ENCODE results near the gene HAUS1.
"Not testable (repeated sequence)": the region's sequence is repeated elsewhere in the genome, so short reads cannot be mapped to it uniquely, and the experiment has no call there.

HAUS1 gene

GRCh38 chr18:46104128-46104911 lies at the start of gene HAUS1:
HAUS1 (plus strand) TSS chr18:46104385; CDS start chr18:46104412, 27 bp downstream.
- DNase-seq: peak; percentile 71

GRCh38 chr18:46054956-46055837 lies 49.0 kb upstream of the HAUS1 start:
- no peak for DNase-seq

GRCh38 chr18:46055838-46056230 lies 48.4 kb upstream of the HAUS1 start:
- no peak for DNase-seq

- no peak for DNase-seq
Observed at GRCh38 chr18:46060359-46060841, 43.8 kb upstream of the HAUS1 start.

GRCh38 chr18:46061387-46061786 lies 42.8 kb upstream of the HAUS1 start:
- no peak for DNase-seq

- no peak for DNase-seq
Observed at GRCh38 chr18:46061796-46062195, 42.4 kb upstream of the HAUS1 start.

- DNase-seq: no peak
Observed at GRCh38 chr18:46062781-46063180, 41.4 kb upstream of the HAUS1 start.

- no peak for DNase-seq
Observed at GRCh38 chr18:46067438-46068007, 36.7 kb upstream of the HAUS1 start.

- DNase-seq: no peak
Observed at GRCh38 chr18:46068763-46069162, 35.4 kb upstream of the HAUS1 start.

GRCh38 chr18:46069524-46069923 lies 34.7 kb upstream of the HAUS1 start:
- DNase-seq: no peak

- DNase-seq: no peak
Observed at GRCh38 chr18:46070232-46070631, 34.0 kb upstream of the HAUS1 start.

GRCh38 chr18:46070815-46071652 lies 33.2 kb upstream of the HAUS1 start:
- DNase-seq: no peak

- DNase-seq: peak; percentile 39
Observed at GRCh38 chr18:46071653-46072375, 32.4 kb upstream of the HAUS1 start, which contains the start of gene PSTPIP2. PSTPIP2 (minus strand) TSS chr18:46072260; CDS start chr18:46072188, 72 bp downstream.

- DNase-seq: no peak
Observed at GRCh38 chr18:46072376-46072867, 31.8 kb upstream of the HAUS1 start.

- no peak for DNase-seq
Observed at GRCh38 chr18:46072959-46073358, 31.2 kb upstream of the HAUS1 start.

GRCh38 chr18:46073474-46074331 lies 30.5 kb upstream of the HAUS1 start:
- peak; percentile 41 for DNase-seq

- DNase-seq: no peak
Observed at GRCh38 chr18:46079336-46079735, 24.8 kb upstream of the HAUS1 start.

- DNase-seq: no peak
Observed at GRCh38 chr18:46080156-46080555, 24.0 kb upstream of the HAUS1 start.

GRCh38 chr18:46084431-46084830 lies 19.8 kb upstream of the HAUS1 start:
- DNase-seq: no peak

- DNase-seq: not testable (repeated sequence)
Observed at GRCh38 chr18:46088501-46088900, 15.7 kb upstream of the HAUS1 start.

Data from NCI-H226 (cell line).